ENCODE data around the gene MED9.

- TF ChIP-seq EZH2 (IDR thresholded peaks at IDR 0.05; ENCODE audit: borderline replicate concordance, low read length) (no peak), CTCF (IDR thresholded peaks at IDR 0.05; ENCODE audit: low read length) (no peak)
These were observed 16.8 kb upstream of the MED9 start for GRCh38 chr17:17460038-17460437.
